Panc1 (cell line): ENCODE results near the gene UPK3B.
"Not testable (repeated sequence)": the region's sequence is repeated elsewhere in the genome, so short reads cannot be mapped to it uniquely, and the experiment has no call there.

ENCODE experiments used
- SIN3A ChIP-seq: IDR thresholded peaks from 2 replicates; pipeline ENCODE4 v1.6.1; 2012; ENCODE audit warnings: low read depth, mild to moderate bottlenecking, low read length, moderate library complexity, borderline replicate concordance; ENCODE audit not compliant: insufficient read depth
- TCF7L2 ChIP-seq: IDR thresholded peaks from 2 replicates; pipeline ENCODE4 v1.6.1; 2011; ENCODE audit warnings: mild to moderate bottlenecking, low read depth, low read length, inconsistent platforms
- TF ChIP-seq, protein P1 (sequence below): fragments of 450-650 bp; IDR thresholded peaks from 2 replicates; pipeline ENCODE4 v1.5.1; 2017; ENCODE audit warnings: mild to moderate bottlenecking
- TF ChIP-seq, protein P2 (sequence below), 2 experiments: IDR thresholded peaks; 2 replicates each; pipeline ENCODE4 v1.6.1; 2011 to 2012; ENCODE audit warnings: low read depth in 2 of 2, control low read depth in 1 of 2, low read length in 1 of 2, mild to moderate bottlenecking in 1 of 2, moderate library complexity in 1 of 2; ENCODE audit not compliant: insufficient read depth in 1 of 2

DNA sequence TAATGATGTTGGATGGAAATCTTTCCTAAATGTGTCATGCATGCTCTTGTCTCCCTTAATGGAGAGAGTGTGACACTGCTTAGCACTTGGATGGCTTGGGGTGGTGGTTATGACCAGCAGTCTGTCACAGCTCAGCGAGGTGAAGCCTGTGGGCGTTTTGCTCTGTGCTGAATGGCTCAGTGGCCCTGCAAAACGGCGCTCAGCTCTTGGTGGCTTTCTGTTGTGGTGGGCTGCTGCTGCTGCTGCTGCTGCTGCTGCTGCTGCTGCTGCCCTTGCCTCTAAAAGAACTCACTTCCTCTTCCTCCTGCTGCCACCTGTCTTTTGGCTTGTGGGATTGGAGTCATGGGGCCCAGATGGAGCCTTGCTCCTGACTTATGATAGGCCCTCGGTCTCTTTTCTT, 23.7 kb upstream of the UPK3B start:
- TF ChIP-seq, protein P1, sequence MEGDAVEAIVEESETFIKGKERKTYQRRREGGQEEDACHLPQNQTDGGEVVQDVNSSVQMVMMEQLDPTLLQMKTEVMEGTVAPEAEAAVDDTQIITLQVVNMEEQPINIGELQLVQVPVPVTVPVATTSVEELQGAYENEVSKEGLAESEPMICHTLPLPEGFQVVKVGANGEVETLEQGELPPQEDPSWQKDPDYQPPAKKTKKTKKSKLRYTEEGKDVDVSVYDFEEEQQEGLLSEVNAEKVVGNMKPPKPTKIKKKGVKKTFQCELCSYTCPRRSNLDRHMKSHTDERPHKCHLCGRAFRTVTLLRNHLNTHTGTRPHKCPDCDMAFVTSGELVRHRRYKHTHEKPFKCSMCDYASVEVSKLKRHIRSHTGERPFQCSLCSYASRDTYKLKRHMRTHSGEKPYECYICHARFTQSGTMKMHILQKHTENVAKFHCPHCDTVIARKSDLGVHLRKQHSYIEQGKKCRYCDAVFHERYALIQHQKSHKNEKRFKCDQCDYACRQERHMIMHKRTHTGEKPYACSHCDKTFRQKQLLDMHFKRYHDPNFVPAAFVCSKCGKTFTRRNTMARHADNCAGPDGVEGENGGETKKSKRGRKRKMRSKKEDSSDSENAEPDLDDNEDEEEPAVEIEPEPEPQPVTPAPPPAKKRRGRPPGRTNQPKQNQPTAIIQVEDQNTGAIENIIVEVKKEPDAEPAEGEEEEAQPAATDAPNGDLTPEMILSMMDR, result not testable (repeated sequence)
- TF ChIP-seq, protein P2, sequence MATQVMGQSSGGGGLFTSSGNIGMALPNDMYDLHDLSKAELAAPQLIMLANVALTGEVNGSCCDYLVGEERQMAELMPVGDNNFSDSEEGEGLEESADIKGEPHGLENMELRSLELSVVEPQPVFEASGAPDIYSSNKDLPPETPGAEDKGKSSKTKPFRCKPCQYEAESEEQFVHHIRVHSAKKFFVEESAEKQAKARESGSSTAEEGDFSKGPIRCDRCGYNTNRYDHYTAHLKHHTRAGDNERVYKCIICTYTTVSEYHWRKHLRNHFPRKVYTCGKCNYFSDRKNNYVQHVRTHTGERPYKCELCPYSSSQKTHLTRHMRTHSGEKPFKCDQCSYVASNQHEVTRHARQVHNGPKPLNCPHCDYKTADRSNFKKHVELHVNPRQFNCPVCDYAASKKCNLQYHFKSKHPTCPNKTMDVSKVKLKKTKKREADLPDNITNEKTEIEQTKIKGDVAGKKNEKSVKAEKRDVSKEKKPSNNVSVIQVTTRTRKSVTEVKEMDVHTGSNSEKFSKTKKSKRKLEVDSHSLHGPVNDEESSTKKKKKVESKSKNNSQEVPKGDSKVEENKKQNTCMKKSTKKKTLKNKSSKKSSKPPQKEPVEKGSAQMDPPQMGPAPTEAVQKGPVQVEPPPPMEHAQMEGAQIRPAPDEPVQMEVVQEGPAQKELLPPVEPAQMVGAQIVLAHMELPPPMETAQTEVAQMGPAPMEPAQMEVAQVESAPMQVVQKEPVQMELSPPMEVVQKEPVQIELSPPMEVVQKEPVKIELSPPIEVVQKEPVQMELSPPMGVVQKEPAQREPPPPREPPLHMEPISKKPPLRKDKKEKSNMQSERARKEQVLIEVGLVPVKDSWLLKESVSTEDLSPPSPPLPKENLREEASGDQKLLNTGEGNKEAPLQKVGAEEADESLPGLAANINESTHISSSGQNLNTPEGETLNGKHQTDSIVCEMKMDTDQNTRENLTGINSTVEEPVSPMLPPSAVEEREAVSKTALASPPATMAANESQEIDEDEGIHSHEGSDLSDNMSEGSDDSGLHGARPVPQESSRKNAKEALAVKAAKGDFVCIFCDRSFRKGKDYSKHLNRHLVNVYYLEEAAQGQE (IDR thresholded peaks at IDR 0.05; ENCODE audit: insufficient read depth in 1 of 2, low read depth in 2 of 2, low read length in 1 of 2), result not testable (repeated sequence)
- not testable (repeated sequence) for TF ChIP-seq TCF7L2, SIN3A
